Smooth muscle cell (in vitro differentiated cells): ENCODE results near the gene GSG1L. TPM values are rescaled to one million over a fixed set of nuclear protein-coding genes. Genes with fewer than 3 reads are reported as not detected.

Experiments
- DNase-seq: peaks from one replicate; lab custom pipeline; 2025; ENCODE audit not compliant: unreplicated experiment; lab: John Stamatoyannopoulos, UW
- H2AFZ ChIP-seq: fragments of 200-600 bp; sonication (generic); 2 replicates; pipeline ENCODE4 v1.6.0; 2016; ENCODE audit warnings: antibody characterized with exemption, low read depth, mild to moderate bottlenecking
- H3F3A ChIP-seq: fragments of 200-600 bp; sonication (generic); 2 replicates; pipeline ENCODE4 v1.6.0; 2017; ENCODE audit warnings: antibody characterized with exemption, low read depth
- H3K27ac ChIP-seq: fragments of 200-600 bp; sonication (generic); 2 replicates; pipeline ENCODE4 v1.5.1; 2016; ENCODE audit warnings: low read depth, mild to moderate bottlenecking
- H3K27me3 ChIP-seq: fragments of 200-600 bp; sonication (generic); 2 replicates; pipeline ENCODE4 v1.6.1; 2016; ENCODE audit warnings: low read depth, mild to moderate bottlenecking
- H3K36me3 ChIP-seq: fragments of 200-600 bp; sonication (generic); 2 replicates; pipeline ENCODE4 v1.5.1; 2016; ENCODE audit warnings: low read depth
- H3K4me1 ChIP-seq: fragments of 200-600 bp; sonication (generic); 2 replicates; pipeline ENCODE4 v1.5.1; 2016; ENCODE audit warnings: low read depth
- H3K4me2 ChIP-seq: fragments of 200-600 bp; sonication (generic); 2 replicates; pipeline ENCODE4 v1.6.0; 2016; ENCODE audit warnings: mild to moderate bottlenecking
- H3K4me3 ChIP-seq: fragments of 200-600 bp; sonication (generic); 2 replicates; pipeline ENCODE4 v1.5.1; 2016; ENCODE audit warnings: mild to moderate bottlenecking
- H3K79me2 ChIP-seq: fragments of 200-600 bp; sonication (generic); 2 replicates; pipeline ENCODE4 v1.6.0; 2016; ENCODE audit warnings: low read depth, mild to moderate bottlenecking
- H3K9ac ChIP-seq: fragments of 200-600 bp; sonication (generic); 2 replicates; pipeline ENCODE4 v1.6.0; 2016; ENCODE audit warnings: low read depth
- H3K9me3 ChIP-seq: fragments of 200-600 bp; sonication (generic); replicated peaks from 2 replicates; pipeline ENCODE4 v1.5.1; 2016; ENCODE audit warnings: low read depth
- H4K20me1 ChIP-seq: fragments of 200-600 bp; sonication (generic); 2 replicates; pipeline ENCODE4 v1.6.0; 2016; ENCODE audit warnings: low read depth
- CTCF ChIP-seq: fragments of 200-600 bp; sonication (generic); IDR thresholded peaks from 2 replicates; pipeline ENCODE4 v1.5.1; 2017; ENCODE audit warnings: borderline replicate concordance, mild to moderate bottlenecking, antibody characterized with exemption; ENCODE audit not compliant: insufficient read depth, poor library complexity, severe bottlenecking
- WGBS: methylation state at CpG from one replicate; pipeline ENCODE4 v1.1.7; 2016; ENCODE audit warnings: low lambda C conversion rate; 5-methylcytosine and 5-hydroxymethylcytosine counted together
- polyA plus RNA-seq: library from polyadenylated mRNA; unstranded; fragments of >200 nt; fragmentation: Nextera tagmentation; extraction: Ambion mirVana; gene quantifications from 2 replicates; pipeline ENCODE4 v1.2.1, GENCODE V29; 2016
- total RNA-seq: library from RNA; depleted of rRNA; stranded (reverse); fragments of >200 nt; gene quantifications from 2 replicates; pipeline ENCODE4 v1.2.3, GENCODE V29; 2014

Gene GSG1L
- total and polyA plus RNA-seq, 2 experiments from 2014 or later = 0.31 TPM; not detected in 1

- Histone ChIP-seq H3K4me1 (no peaks in the 10 kb centered on the region), H3K36me3 (peaks cover 4% of the 10 kb centered on the region), H3K9me3 (no peaks in the 10 kb centered on the region), H3K27ac (no peak overlapping the region), H4K20me1 (no peaks in the 10 kb centered on the region), H3K9ac (no peak overlapping the region), H3K79me2 (no peaks in the 10 kb centered on the region), H3K4me3 (no peak overlapping the region), H3K27me3 (no peaks in the 10 kb centered on the region), H3K4me2 (no peak overlapping the region), H3F3A (no peaks in the 10 kb centered on the region), H2AFZ (no peak overlapping the region)
- DNase-seq = no peak
- 96% methylated on average over 19 of the region's 21 CpGs for WGBS
- no peak for TF ChIP-seq CTCF
These were observed 297.1 kb downstream of the GSG1L start for GRCh38 chr16:27766236-27766925.

GRCh38 chr16:27764869-27765675 is 298.4 kb downstream of the GSG1L start:
- H3K27ac ChIP-seq = no peak overlapping the region
- H3K27me3 ChIP-seq = no peaks in the 10 kb centered on the region
- no peaks in the 10 kb centered on the region for H4K20me1 ChIP-seq
- no peak overlapping the region for H3K9ac ChIP-seq
- no peaks in the 10 kb centered on the region for H3K4me1 ChIP-seq
- no peak overlapping the region for H3K4me3 ChIP-seq
- no peaks in the 10 kb centered on the region for H3K79me2 ChIP-seq
- H2AFZ ChIP-seq = no peak overlapping the region
- no peaks in the 10 kb centered on the region for H3F3A ChIP-seq
- H3K4me2 ChIP-seq = no peak overlapping the region
- H3K9me3 ChIP-seq = no peaks in the 10 kb centered on the region
- peaks cover 4% of the 10 kb centered on the region for H3K36me3 ChIP-seq
- no peak for DNase-seq
- 94% methylated on average over 8 of the region's 8 CpGs for WGBS
- TF ChIP-seq CTCF = no peak

- Histone ChIP-seq H3K27ac (no peak overlapping the region), H3K4me3 (no peak overlapping the region), H3K4me1 (no peaks in the 10 kb centered on the region), H3K36me3 (peaks cover 4% of the 10 kb centered on the region), H3K79me2 (no peaks in the 10 kb centered on the region), H3K9ac (no peak overlapping the region), H3K9me3 (no peaks in the 10 kb centered on the region), H3F3A (peaks cover 2% of the 10 kb centered on the region), H3K4me2 (no peak overlapping the region), H4K20me1 (no peaks in the 10 kb centered on the region), H3K27me3 (no peaks in the 10 kb centered on the region), H2AFZ (no peak overlapping the region)
- TF ChIP-seq CTCF = no peak
- DNase-seq = no peak
- WGBS = 88% methylated on average over 3 of the region's 3 CpGs
These were observed 299.1 kb downstream of the GSG1L start for GRCh38 chr16:27764427-27764826.
